Stomach (tissue), 4 donors: ENCODE data around the gene GSG1L.

ENCODE experiments used
- CTCF ChIP-seq, 7 experiments: fragments of 450-650 bp in 4 of 7; fragments of 200-600 bp in 3 of 7; sonication (generic) in 3 of 7; IDR thresholded peaks; one replicate each; pipeline ENCODE4 v1.5.1; 2016 to 2019; ENCODE audit warnings: antibody characterized with exemption in 7 of 7, control low read depth in 2 of 7, mild to moderate bottlenecking in 1 of 7
- EP300 ChIP-seq: sonication (generic); formaldehyde crosslinking; IDR thresholded peaks from one replicate; pipeline ENCODE4 v1.6.1; 2017; ENCODE audit warnings: antibody characterized with exemption

- TF ChIP-seq CTCF (IDR thresholded peaks at IDR 0.05) (no peak), EP300 (no peak)
Measured at GRCh38 chr16:27880287-27880686, 183.2 kb downstream of the GSG1L start.
